GM12878 (cell line): ENCODE data around the gene UBE2F. TPM values are rescaled to one million over a fixed set of nuclear protein-coding genes. Genes with fewer than 3 reads are reported as not detected.
A peak's percentile ranks its signal among the peaks of the same experiment; 100 is the strongest.

Experiments used
- ATAC-seq: fragments of 200-7000 bp; cut with Tn5 transposase; 3 replicates; pipeline ENCODE4 v1.9.1; 2020; ENCODE audit warnings: mild to moderate bottlenecking, moderate library complexity
- BruUV-seq: library from RNA; stranded (reverse); fragments of 400-500 nt; replicated peaks from 2 replicates; lab custom pipeline; 2021; lab: Mats Ljungman, UMichigan
- CTCF ChIA-PET: fragments of 300-600 bp; sonication (Branson Sonifier 250); formaldehyde crosslinking; extraction: SDS; loops from one replicate; lab custom pipeline; 2021; ENCODE audit warnings: inconsistent platforms; lab: Yijun Ruan, JAX
- POLR2A ChIA-PET: fragments of 350-600 bp; formaldehyde crosslinking; extraction: SDS; loops from one replicate; lab custom pipeline; 2021; ENCODE audit warnings: inconsistent platforms; lab: Charles Lee
- RAD21 ChIA-PET: fragments of 300-600 bp; sonication (Branson Sonifier 250); formaldehyde crosslinking; loops from one replicate; lab custom pipeline; 2023; ENCODE audit warnings: antibody characterized with exemption; ENCODE audit not compliant: unreplicated experiment; lab: Charles Lee
- SMC1A ChIA-PET: fragments of 300-600 bp; sonication (Branson Sonifier 250); formaldehyde crosslinking; loops from one replicate; lab custom pipeline; 2023; ENCODE audit not compliant: unreplicated experiment, uncharacterized antibody; lab: Charles Lee
- DNase-seq: peaks from one replicate; pipeline ENCODE4 v3.0.0-alpha.2; 2011; ENCODE audit warnings: low read depth, low spot score
- FAIRE-seq: peaks from 3 replicates; lab custom pipeline; 2011; peaks lifted over from hg19 to GRCh38; lab: Jason Lieb, UNC
- H2AFZ ChIP-seq: 2 replicates; pipeline ENCODE4 v1.6.0; 2011; ENCODE audit warnings: low read depth, low read length, control low read depth; ENCODE audit not compliant: control insufficient read depth
- H3K27ac ChIP-seq: 2 replicates; pipeline ENCODE4 v1.5.1; 2011; ENCODE audit warnings: control low read depth; ENCODE audit not compliant: control insufficient read depth, insufficient read depth
- H3K27me3 ChIP-seq, 2 experiments: replicated peaks in 1 of 2; 2 replicates each; pipeline versions ENCODE4 v1.6.0 to v1.6.1; 2011; ENCODE audit warnings: low read length in 1 of 2; ENCODE audit not compliant: control insufficient read depth in 2 of 2, insufficient read depth in 2 of 2
- H3K36me3 ChIP-seq, 2 experiments: 2 replicates each; pipeline ENCODE4 v1.5.1; 2011; ENCODE audit warnings: low read length in 1 of 2; ENCODE audit not compliant: control insufficient read depth in 2 of 2, insufficient read depth in 2 of 2
- H3K4me1 ChIP-seq: 2 replicates; pipeline ENCODE4 v1.6.1; 2011; ENCODE audit warnings: mild to moderate bottlenecking, low read length, moderate library complexity, mixed read lengths; ENCODE audit not compliant: control insufficient read depth, insufficient read depth
- H3K4me2 ChIP-seq: 2 replicates; pipeline ENCODE4 v1.6.0; 2011; ENCODE audit warnings: control low read depth; ENCODE audit not compliant: control insufficient read depth, insufficient read depth
- H3K4me3 ChIP-seq: fragments of 200-600 bp; sonication (generic); 2 replicates; pipeline ENCODE4 v1.5.1; 2016
- H3K79me2 ChIP-seq: 2 replicates; pipeline ENCODE4 v1.6.0; 2011; ENCODE audit warnings: low read length; ENCODE audit not compliant: control insufficient read depth, insufficient read depth
- H3K9ac ChIP-seq: 2 replicates; pipeline ENCODE4 v1.8.0; 2011; ENCODE audit warnings: low read length, control low read depth, mixed read lengths; ENCODE audit not compliant: control insufficient read depth, insufficient read depth
- H3K9me3 ChIP-seq: replicated peaks from 3 replicates; pipeline ENCODE4 v1.5.1; 2011; ENCODE audit warnings: mild to moderate bottlenecking, low read length; ENCODE audit not compliant: control insufficient read depth, insufficient read depth
- H4K20me1 ChIP-seq: 2 replicates; pipeline ENCODE4 v1.6.0; 2011; ENCODE audit not compliant: control insufficient read depth, insufficient read depth
- BCLAF1 ChIP-seq: fragments of 450-650 bp; IDR thresholded peaks from 2 replicates; pipeline ENCODE4 v1.6.1; 2017; ENCODE audit warnings: antibody characterized with exemption, mild to moderate bottlenecking, moderate library complexity
- HCFC1 ChIP-seq: fragments of 150-350 bp; IDR thresholded peaks from 2 replicates; pipeline ENCODE4 v1.6.1; 2014; ENCODE audit warnings: low read length
- HDAC2 ChIP-seq: fragments of 200-600 bp; sonication (generic); IDR thresholded peaks from 2 replicates; pipeline ENCODE4 v1.6.1; 2017
- KDM1A ChIP-seq: fragments of 200-600 bp; sonication (generic); IDR thresholded peaks from 2 replicates; pipeline ENCODE4 v1.6.1; 2016; ENCODE audit warnings: borderline replicate concordance
- PRDM15 ChIP-seq: fragments of 450-650 bp; formaldehyde crosslinking; IDR thresholded peaks from 2 replicates; pipeline ENCODE4 v1.4.0; 2020; ENCODE audit warnings: mild to moderate bottlenecking, moderate library complexity
- SMARCA5 ChIP-seq: fragments of 450-650 bp; IDR thresholded peaks from 2 replicates; pipeline ENCODE4 v1.6.1; 2017; ENCODE audit warnings: mild to moderate bottlenecking
- WGBS: methylation state at CpG from one replicate; pipeline ENCODE4 v1.1.6; 2016; ENCODE audit warnings: low lambda C conversion rate; ENCODE audit not compliant: insufficient replicate concordance, insufficient coverage; ENCODE audit errors: missing lambda C conversion rate; 5-methylcytosine and 5-hydroxymethylcytosine counted together
- in situ Hi-C: fragments of 300-500 bp; cut with MboI; formaldehyde crosslinking; loops from 9 replicates; pipeline ENCODE4 v1.14.3; 2018; ENCODE audit warnings: mixed read lengths
- intact Hi-C: fragments of 100-400 bp; cut with micrococcal nuclease; formaldehyde crosslinking; loops from one replicate; pipeline ENCODE4 v1.14.2; 2022; ENCODE audit not compliant: unreplicated experiment
- polyA plus RNA-seq, 11 experiments: library from polyadenylated mRNA; depleted of rRNA in 4 of 11; unstranded in 6 of 11; stranded (reverse) in 5 of 11; fragments of >200 nt; fragmentation: Nextera tagmentation in 4 of 11; fragmentation: Illumina TruSeq in 1 of 11; extraction: Ambion mirVana in 4 of 11; extraction: Trizol in 1 of 11; gene quantifications; 1 replicate in 1 of 11; 2 replicates in 10 of 11; pipeline versions ENCODE4 v1.2.1 to v1.2.3, GENCODE V29; 2011 to 2016; ENCODE audit warnings: inconsistent platforms in 2 of 11, missing spikeins in 2 of 11, low read depth in 1 of 11
- total RNA-seq, 4 experiments: library from RNA; depleted of rRNA in 3 of 4; stranded (reverse); fragments of >200 nt in 3 of 4; fragmentation: Illumina TruSeq in 1 of 4; extraction: Trizol in 1 of 4; gene quantifications; 2 replicates each; pipeline versions ENCODE4 v1.2.1 to v1.2.3, GENCODE V29; 2013 to 2021

Gene UBE2F
- total and polyA plus RNA-seq, 10 of the 15 experiments (the other 5 are each of a cell fraction or from before 2014, with no cell fraction given), result 12.3 to 64.4 (median 31.5) TPM

- Histone ChIP-seq H3K4me3 (no peak overlapping the region), H3K9me3 (0 out of 3 replicates have a peak, but pooled peaks cover 1% of the 10 kb centered on the region), H3K27me3 (no peaks in the 10 kb centered on the region), H2AFZ (no peak overlapping the region), H4K20me1 (no peaks in the 10 kb centered on the region), H3K79me2 (no peaks in the 10 kb centered on the region), H3K9ac (no peak overlapping the region), H3K4me1 (no peaks in the 10 kb centered on the region), H3K27ac (no peak overlapping the region), H3K4me2 (no peak overlapping the region), H3K36me3 (no peaks in the 10 kb centered on the region; a peak in 2 of 4 replicates)
- CTCF ChIA-PET, result interaction anchor here (1.1 to 1.2 kb wide), 2 partner anchors 12 to 15 kb away, joined by 3 read pairs; no protein-coding TSS in a partner anchor
- WGBS, result 74% methylated on average over 7 of the region's 7 CpGs
- POLR2A ChIA-PET, result no interaction called here
- FAIRE-seq (no peak), ATAC-seq (peak; percentile 32; the same call in 2 of the 3 replicates), DNase-seq (no peak)
- TF ChIP-seq KDM1A, result no peak
- TF ChIP-seq PRDM15 (CRISPR knock-in tag), result no peak
- TF ChIP-seq HCFC1, result no peak
- TF ChIP-seq BCLAF1, result no peak
- no peak for TF ChIP-seq HDAC2
- no peak for TF ChIP-seq SMARCA5
- intact Hi-C loops (no loop called here), in situ Hi-C loops (no loop called here)
- RAD21 ChIA-PET, result interaction anchor here (1.0 to 1.1 kb wide), 2 partner anchors 58 to 307 kb away, joined by 3 to 4 read pairs; no protein-coding TSS in a partner anchor
- SMC1A ChIA-PET, result interaction anchor here (0.8 to 1.3 kb wide), 3 partner anchors 10 to 59 kb away, joined by 3 to 5 read pairs (median 3); no protein-coding TSS in a partner anchor
- BruUV-seq, result no TSS peak
Measured at GRCh38 chr2:238003234-238004031, 36.6 kb downstream of the UBE2F start.
